SW 1271 (cell line): ENCODE results near the gene RBM44.
"Not testable (repeated sequence)": the region's sequence is repeated elsewhere in the genome, so short reads cannot be mapped to it uniquely, and the experiment has no call there.

Source experiments
- DNase-seq, 2 experiments: peaks; one replicate each; lab custom pipeline; 2025; lab: John Stamatoyannopoulos, UW

The RBM44 gene

DNA sequence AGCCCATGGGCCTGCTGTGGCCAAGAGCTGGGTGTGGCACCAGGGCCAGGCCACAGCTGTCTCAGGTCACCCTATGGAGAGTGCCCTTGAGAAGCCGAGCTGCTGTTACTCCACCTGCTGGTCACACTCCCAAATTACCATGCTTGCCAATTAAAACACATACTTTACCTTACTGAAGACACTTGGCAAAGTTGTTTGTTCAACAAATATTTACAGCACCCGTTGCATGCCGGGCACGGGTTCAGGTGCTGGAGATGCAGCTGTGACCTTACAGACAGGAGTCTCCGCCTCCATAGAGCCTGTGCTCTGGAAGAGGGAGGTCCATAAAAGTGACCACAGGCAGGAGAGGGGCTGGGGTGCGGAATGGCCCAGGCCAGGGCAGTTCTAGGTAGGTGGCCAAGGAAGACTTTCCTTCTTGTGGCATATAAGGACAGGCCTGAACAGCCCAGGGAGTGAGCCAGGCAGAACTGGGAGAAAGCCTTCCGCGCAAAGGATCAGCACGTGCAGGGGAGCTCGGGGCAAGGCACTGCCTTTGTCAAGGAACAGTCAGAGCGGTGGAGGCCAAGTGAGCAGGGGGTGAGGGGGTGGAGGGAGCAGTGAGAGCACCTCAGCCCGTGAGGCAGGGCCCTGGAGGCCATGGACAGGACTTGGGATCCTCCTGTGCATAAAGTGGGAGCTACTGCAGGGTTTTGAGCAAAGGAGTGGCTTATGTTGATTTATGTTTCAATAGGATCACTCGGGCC lies 23.6 kb upstream of the RBM44 start:
- peak; percentile 54 to 64 for DNase-seq

DNA sequence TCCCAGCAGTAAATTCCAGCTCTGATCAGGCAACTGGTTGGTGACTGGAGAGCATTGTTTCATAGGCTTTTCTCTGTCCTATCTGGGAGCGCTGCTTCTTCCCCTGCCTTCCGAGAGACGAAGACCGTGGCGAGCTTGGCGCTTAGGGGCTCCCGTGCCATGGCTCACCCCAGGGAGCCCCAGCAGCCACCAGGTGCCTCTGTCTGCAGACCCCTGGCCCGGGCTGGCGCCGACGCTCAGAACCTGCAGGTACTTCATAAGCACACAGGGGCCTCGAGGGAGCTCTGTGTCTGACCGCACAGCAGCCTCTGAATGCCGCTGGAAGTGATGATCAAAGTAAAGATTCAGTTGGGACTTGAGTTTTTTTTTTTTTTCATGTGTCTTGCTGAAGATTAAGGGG lies 19.1 kb upstream of the RBM44 start:
- no peak for DNase-seq

- DNase-seq: no peak
Observed at GRCh38 chr2:237782181-237782580, 16.4 kb upstream of the RBM44 start.

DNA sequence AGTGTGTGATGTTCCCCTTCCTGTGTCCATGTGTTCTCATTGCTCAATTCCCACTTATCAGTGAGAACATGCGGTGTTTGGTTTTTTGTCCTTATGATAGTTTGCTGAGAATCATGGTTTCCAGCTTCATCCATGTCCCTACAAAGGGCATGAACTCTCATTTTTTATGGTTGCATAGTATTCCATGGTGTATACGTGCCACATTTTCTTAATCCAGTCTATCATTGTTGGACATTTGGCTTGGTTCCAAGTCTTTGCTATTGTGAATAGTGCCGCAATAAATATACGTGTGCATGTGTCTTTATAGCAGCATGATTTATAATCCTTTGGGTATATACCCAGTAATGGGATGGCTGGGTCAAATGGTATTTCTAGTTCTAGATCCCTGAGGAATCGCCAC lies 14.9 kb upstream of the RBM44 start:
- DNase-seq: not testable (repeated sequence)

- no peak for DNase-seq
Observed at GRCh38 chr2:237786936-237787335, 11.6 kb upstream of the RBM44 start.

GRCh38 chr2:237790353-237790752 lies 8.2 kb upstream of the RBM44 start:
- DNase-seq: no peak

GRCh38 chr2:237791977-237792727 lies 6.4 kb upstream of the RBM44 start:
- peak in 1 of 2 experiments; percentile 9 for DNase-seq

DNA sequence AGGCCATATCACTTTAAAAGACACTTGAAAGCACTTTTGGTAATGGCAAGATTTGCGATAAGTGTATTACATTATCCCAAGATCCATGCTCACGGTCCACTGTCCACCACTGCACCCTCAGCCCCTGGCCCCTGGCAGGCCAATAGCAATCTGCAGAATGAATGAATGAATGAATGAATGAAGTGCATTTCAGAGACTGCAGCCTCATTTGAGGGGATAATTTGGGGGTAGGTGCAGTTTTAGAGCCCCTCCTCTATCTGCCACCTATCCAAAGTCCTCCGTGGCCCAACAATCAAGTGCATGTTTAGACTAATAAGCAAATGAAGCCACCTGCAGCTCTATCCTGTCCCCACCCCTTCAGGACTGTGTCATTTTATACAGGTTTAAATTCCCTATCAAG lies 1.3 kb upstream of the RBM44 start:
- no peak for DNase-seq

DNA sequence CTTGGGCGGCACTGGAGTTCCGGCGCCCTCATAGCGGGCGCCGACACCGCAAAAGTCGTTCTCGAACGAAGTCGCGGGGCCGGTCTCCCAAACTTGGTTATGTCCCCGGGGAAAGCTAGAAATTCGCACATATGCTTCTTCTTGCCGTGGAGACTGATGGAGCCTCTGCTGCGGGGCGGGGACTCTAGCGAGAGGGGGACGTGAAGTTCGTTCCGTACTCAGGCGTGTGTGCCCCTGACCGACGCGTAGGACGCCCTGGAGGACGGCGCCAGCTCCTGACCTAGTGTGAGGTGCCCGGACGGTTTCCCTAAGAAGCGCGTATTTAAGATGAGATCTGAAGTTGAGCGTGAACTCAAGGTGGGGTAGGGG lies 465 bp downstream of the RBM44 start:
- no peak for DNase-seq

DNA sequence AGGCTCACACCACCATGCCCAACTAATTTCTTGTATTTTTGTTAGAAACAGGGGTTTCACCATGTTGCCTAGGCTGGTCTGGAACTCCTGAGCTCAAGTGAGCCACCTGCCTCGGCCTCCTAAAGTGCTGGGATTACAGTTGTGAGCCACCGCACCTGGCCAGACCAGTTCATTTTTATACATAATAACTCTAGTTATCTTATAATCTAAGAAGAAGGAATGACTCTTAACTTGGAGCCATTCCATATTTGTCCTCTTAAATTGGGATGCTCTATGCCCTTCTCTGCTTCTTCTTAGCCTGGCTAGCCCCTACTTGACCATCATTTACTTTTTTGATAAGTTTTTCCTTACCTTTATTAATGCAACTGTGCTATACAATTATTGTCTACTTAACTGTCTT lies 2.9 kb downstream of the RBM44 start:
- no peak for DNase-seq

DNA sequence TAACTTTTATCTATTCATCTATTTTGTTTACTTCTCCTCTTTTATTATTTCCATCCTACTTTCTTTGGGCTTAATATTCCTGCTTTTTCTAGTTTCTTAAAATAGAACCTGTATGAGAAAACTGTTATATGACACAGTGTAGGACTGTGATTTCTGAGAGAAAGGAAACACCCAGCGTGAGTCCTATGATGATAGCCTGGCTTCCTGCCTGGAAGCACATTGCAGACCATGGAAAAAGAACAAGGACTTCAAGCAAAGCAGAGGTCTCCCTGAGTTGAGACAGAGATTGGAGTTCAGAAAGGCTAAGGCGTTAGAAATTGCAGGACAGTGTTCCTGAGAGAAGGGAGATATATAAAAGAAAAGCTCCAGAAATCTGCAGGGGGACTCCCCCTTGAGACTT lies 7.8 kb downstream of the RBM44 start:
- no peak for DNase-seq

GRCh38 chr2:237815637-237816036 lies 17.1 kb downstream of the RBM44 start:
- DNase-seq: no peak

DNA sequence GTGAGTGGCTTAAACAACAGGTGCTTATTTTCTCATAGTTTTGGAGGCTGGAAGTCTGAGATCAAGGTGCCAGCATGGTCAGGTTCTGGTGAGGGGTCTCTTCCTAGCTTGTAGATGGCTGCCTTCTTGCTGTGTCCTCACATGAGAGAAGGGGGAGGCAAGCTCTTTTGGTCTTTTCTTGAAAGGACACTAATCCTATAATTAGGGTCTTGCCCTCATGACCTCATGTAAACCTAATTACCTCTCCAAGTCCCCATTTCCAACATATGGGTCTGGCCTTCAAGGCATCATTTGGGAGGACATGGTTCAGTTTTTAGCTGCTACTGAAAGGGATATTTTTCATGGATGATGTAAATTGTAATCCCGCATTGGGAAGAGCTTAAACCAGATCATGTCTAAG lies 18.0 kb downstream of the RBM44 start:
- DNase-seq: no peak

DNA sequence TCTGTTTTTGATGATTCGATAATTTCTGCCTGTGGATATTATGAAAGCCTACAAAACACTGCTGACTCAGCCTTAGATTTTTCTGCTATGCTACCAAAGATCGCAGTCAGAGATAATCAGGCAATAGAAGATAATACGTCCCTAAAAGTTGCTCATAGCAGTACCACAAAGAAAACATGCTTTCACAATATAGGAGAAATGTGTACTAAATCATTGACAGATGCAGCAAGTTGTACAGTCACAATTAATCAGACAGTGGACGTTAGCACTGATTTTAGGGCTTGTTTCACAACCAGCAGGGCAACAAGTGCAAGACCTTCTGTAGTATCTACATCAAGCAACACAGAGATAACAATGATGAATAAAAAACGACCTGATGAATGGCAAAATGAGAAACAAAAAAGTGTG lies 19.5 kb downstream of the RBM44 start:
- DNase-seq: no peak

- DNase-seq: no peak
Observed at GRCh38 chr2:237819231-237819630, 20.7 kb downstream of the RBM44 start.

DNA sequence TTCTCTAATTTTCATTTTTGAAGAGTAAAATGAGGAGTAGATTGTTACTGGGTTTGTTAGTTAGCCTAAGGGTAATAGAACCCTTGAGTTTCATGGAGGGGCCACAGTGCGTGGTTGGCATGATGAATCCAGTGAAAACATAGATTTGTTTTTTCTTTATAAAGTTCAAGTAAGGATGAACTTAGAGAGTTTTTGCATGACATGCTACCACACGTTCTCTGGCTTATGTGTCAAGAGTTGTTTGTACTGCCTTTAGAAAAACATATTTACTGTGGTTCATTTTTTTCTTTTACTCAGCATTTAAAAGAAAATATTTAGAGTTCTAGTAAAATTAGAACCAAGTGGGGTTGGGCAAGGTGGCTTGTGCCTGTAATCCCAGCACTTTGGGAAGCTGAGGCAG lies 21.8 kb downstream of the RBM44 start:
- no peak for DNase-seq

DNA sequence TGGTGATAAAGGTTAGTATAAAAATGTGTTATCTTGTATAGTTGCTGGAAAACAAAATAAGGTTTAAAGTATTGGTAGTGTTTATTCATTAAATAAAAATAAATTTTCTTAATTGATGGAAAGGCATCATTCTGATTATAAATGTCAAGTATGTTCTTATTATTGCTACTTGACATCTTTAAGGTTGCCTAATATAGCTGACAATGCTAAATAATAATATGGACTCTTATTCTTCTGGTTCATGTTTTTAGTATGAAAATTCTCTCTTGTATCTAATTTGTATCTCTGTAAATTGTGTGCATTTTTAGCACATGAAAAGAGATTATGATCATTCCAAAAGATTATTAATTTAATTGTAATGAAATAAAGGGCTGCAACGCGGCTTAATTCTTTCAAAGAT lies 25.0 kb downstream of the RBM44 start:
- DNase-seq: no peak

DNA sequence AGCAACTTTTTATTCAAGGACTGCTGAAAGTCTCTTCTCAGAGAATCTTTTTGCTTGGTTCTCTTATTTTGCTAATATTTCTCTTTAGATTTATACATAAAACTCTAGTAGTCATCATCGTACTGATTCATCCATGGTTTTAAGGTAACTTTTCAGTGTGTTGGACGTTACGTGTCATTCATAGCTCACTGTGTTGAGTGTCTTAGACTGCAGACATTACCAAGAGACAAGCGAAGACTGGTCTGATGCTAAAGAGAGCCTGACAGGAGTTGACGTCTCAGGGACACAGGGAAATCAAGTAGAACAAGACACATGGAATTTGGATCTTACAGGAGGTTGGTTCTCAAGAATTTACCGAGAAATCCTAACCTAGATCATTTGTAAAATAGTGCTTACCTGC lies 25.5 kb downstream of the RBM44 start:
- DNase-seq: no peak

DNA sequence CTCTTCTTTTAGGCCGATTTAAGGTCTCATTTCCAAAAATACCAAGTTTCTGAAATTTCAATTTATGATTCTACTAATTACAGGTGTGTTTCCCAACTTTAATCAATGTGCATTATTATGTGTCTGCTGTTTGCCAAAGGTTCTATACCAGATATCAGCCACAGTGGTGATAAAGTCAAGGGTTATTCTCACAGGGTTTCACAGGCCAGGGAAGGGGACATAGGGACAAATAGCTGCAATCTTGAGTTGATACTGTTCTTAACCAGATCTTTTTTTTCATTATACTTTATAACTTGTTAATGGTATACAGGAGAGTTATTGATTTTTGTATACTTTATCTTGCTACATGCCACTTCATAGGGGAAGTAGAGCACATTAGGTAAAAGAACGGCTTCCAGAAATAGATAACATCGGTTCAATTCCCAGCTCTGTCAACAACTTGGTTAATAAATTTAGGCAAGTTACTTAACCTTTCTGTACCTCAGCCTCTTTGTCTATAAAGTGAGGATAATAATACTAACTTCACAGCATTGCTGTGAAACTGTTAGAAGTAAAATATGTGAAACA lies 28.9 kb downstream of the RBM44 start:
- no peak for DNase-seq

DNA sequence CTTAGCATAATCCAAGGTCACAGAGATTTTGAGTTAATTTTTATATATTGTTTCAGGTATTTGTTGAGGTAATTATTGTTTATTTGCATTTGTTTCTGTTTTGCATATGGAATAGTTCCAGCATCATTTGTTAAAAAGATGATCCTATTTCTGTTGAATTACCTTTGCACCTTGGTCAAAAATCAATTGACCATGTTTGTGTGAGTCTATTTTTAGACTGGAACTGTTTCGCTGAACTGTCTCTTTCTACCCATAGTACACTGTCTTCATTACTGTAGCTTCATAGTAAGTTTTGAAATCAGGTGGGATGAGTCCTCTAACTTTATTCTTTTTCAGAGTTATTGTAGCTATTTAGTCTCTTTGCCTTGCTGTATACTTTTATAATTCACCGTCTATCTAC lies 31.9 kb downstream of the RBM44 start:
- DNase-seq: no peak

DNA sequence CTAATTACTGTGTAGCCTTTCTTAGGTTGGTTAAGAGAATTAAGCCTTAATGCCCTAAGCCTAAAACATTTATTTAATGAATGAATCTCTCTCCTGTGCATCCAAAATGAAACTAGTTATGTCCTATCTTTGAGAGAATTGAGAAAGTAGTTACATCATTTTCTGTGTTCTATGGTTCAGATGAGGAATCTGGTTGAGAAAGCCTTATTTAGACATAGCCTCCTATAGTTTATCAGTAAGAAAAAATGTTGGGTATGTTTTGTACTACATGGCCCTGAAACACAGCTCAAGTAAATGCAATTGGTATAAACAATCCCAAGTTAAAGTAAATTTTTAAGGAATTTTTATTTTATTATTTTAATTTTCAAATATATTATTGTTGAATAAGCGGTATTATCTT lies 35.0 kb downstream of the RBM44 start:
- DNase-seq: no peak

- no peak for DNase-seq
Observed at GRCh38 chr2:237835372-237835771, 36.8 kb downstream of the RBM44 start.

- DNase-seq: no peak
Observed at GRCh38 chr2:237841051-237841450, 42.5 kb downstream of the RBM44 start.
